Measurements from ENCODE around the gene MTOR. TPM values are rescaled to one million over a fixed set of nuclear protein-coding genes. Genes with fewer than 3 reads are reported as not detected.
"Not testable (repeated sequence)": the region's sequence is repeated elsewhere in the genome, so short reads cannot be mapped to it uniquely, and the experiment has no call there.

MTOR gene
- total RNA-seq, 1 donor from 2014 or later, result 55.8 TPM

GRCh38 chr1:11099310-11100148 lies 162.8 kb downstream of the MTOR start, which contains the start of gene EXOSC10:
EXOSC10 (minus strand) TSS chr1:11099869; CDS start chr1:11099831, 38 bp downstream.
- H3K4me3 ChIP-seq, result peak within 1 kb of the TSS; percentile 89
- Mint-ChIP-seq H3K27ac (peak within 1 kb of the TSS; percentile 96), H3K4me3 (peak within 1 kb of the TSS; percentile 96), H3K9me3 (no peaks in the 10 kb centered on the region), H3K27me3 (ENCODE audit: insufficient read depth, low read depth) (peaks cover 3% of the 10 kb centered on the region), H3K4me1 (peaks cover 10% of the 10 kb centered on the region), H3K36me3 (peaks cover 7% of the 10 kb centered on the region)
- peak within 1 kb of the TSS; percentile 89 for H3K4me2 ChIP-seq
- peak within 1 kb of the TSS; percentile 95 for H2AFZ ChIP-seq (replicated peaks)
- no peaks in the 10 kb centered on the region for H3K9me3 ChIP-seq (ENCODE audit: low read depth)
- TF ChIP-seq EZH2 (IDR thresholded peaks at IDR 0.05), result no peak
- TF ChIP-seq CTCF (IDR thresholded peaks at IDR 0.05), result no peak
- TF ChIP-seq EZH2phosphoT487 (IDR thresholded peaks at IDR 0.05), result no peak
- peak; percentile 98 for DNase-seq (ENCODE audit: low spot score)
- no peaks in the 10 kb centered on the region for H4K20me1 ChIP-seq (ENCODE audit: low read depth)
- no peaks in the 10 kb centered on the region for H3K27me3 ChIP-seq
- peak within 1 kb of the TSS; percentile 58 for H3K27ac ChIP-seq
- H3F3A ChIP-seq (ENCODE audit: low read depth), result peaks cover 17% of the 10 kb centered on the region
- peaks cover 3% of the 10 kb centered on the region for H3K36me3 ChIP-seq
- H3K4me1 ChIP-seq, result peaks cover 7% of the 10 kb centered on the region
- H3K9ac ChIP-seq, result peak within 1 kb of the TSS; percentile 95
- H3K79me2 ChIP-seq (ENCODE audit: low read depth), result peaks cover 25% of the 10 kb centered on the region

GRCh38 chr1:11098931-11099309 lies 163.4 kb downstream of the MTOR start:
- no peaks in the 10 kb centered on the region for H3K9me3 ChIP-seq (ENCODE audit: low read depth)
- Mint-ChIP-seq H3K36me3 (peaks cover 7% of the 10 kb centered on the region), H3K27me3 (ENCODE audit: insufficient read depth, low read depth) (peaks cover 3% of the 10 kb centered on the region), H3K4me1 (peaks cover 10% of the 10 kb centered on the region), H3K9me3 (no peaks in the 10 kb centered on the region), H3K4me3 (peak overlapping the region; percentile 96), H3K27ac (peak overlapping the region; percentile 85)
- peaks cover 25% of the 10 kb centered on the region for H3K79me2 ChIP-seq (ENCODE audit: low read depth)
- H4K20me1 ChIP-seq (ENCODE audit: low read depth), result no peaks in the 10 kb centered on the region
- H3K9ac ChIP-seq, result peak overlapping the region; percentile 95
- H2AFZ ChIP-seq (replicated peaks), result peak overlapping the region; percentile 95
- H3K4me1 ChIP-seq, result peaks cover 7% of the 10 kb centered on the region
- DNase-seq (ENCODE audit: low spot score), result no peak
- H3K4me3 ChIP-seq, result peak overlapping the region; percentile 89
- H3K36me3 ChIP-seq, result peaks cover 3% of the 10 kb centered on the region
- H3K27me3 ChIP-seq, result no peaks in the 10 kb centered on the region
- H3K4me2 ChIP-seq, result peak overlapping the region; percentile 89
- TF ChIP-seq CTCF (IDR thresholded peaks at IDR 0.05) (no peak), EZH2phosphoT487 (IDR thresholded peaks at IDR 0.05) (no peak), EZH2 (IDR thresholded peaks at IDR 0.05) (no peak)
- H3K27ac ChIP-seq, result no peak overlapping the region
- H3F3A ChIP-seq (ENCODE audit: low read depth), result peaks cover 17% of the 10 kb centered on the region

- not testable (repeated sequence) for H3K4me1 Mint-ChIP-seq; H3K4me3 ChIP-seq; H3K27ac Mint-ChIP-seq; H3K27me3 ChIP-seq; H3K9me3 Mint-ChIP-seq; H3K27me3 Mint-ChIP-seq (ENCODE audit: insufficient read depth, low read depth); H3K4me3 Mint-ChIP-seq; H2AFZ ChIP-seq (replicated peaks); H4K20me1 ChIP-seq (ENCODE audit: low read depth); DNase-seq (ENCODE audit: low spot score); H3K4me1 ChIP-seq; H3F3A ChIP-seq (ENCODE audit: low read depth); H3K79me2 ChIP-seq (ENCODE audit: low read depth); H3K27ac ChIP-seq; H3K9me3 ChIP-seq (ENCODE audit: low read depth); H3K9ac ChIP-seq; H3K4me2 ChIP-seq
- H3K36me3 Mint-ChIP-seq, result peaks cover 40% of the 10 kb centered on the region
- H3K36me3 ChIP-seq, result peaks cover 22% of the 10 kb centered on the region
These were observed 178.6 kb downstream of the MTOR start for GRCh38 chr1:11083784-11084183.

- H3K27me3 ChIP-seq, result no peaks in the 10 kb centered on the region
- no peaks in the 10 kb centered on the region for H3K79me2 ChIP-seq (ENCODE audit: low read depth)
- no peaks in the 10 kb centered on the region for H3K4me1 Mint-ChIP-seq
- no peak overlapping the region for H2AFZ ChIP-seq (replicated peaks)
- H3K9me3 ChIP-seq (ENCODE audit: low read depth), result no peaks in the 10 kb centered on the region
- H4K20me1 ChIP-seq (ENCODE audit: low read depth), result no peaks in the 10 kb centered on the region
- H3K4me2 ChIP-seq, result no peak overlapping the region
- H3K9ac ChIP-seq, result no peak overlapping the region
- no peak overlapping the region for H3K27ac Mint-ChIP-seq
- no peak overlapping the region for H3K4me3 ChIP-seq
- H3K36me3 ChIP-seq, result peaks cover 7% of the 10 kb centered on the region
- H3F3A ChIP-seq (ENCODE audit: low read depth), result no peaks in the 10 kb centered on the region
- H3K9me3 Mint-ChIP-seq, result no peaks in the 10 kb centered on the region
- TF ChIP-seq CTCF (IDR thresholded peaks at IDR 0.05), result no peak
- H3K27me3 Mint-ChIP-seq (ENCODE audit: insufficient read depth, low read depth), result no peaks in the 10 kb centered on the region
- peaks cover 37% of the 10 kb centered on the region for H3K36me3 Mint-ChIP-seq
- no peak for DNase-seq (ENCODE audit: low spot score)
- H3K27ac ChIP-seq, result no peak overlapping the region
- no peaks in the 10 kb centered on the region for H3K4me1 ChIP-seq
- H3K4me3 Mint-ChIP-seq, result no peak overlapping the region
These were observed 181.4 kb downstream of the MTOR start for GRCh38 chr1:11080931-11081330.

Data from neural progenitor cell (in vitro differentiated cells).